T1000 (cell line): ENCODE measurements around the gene MBOAT2.

ENCODE experiments used
- DNase-seq: peaks from one replicate; lab custom pipeline; 2025; ENCODE audit warnings: mixed read lengths; lab: John Stamatoyannopoulos, UW

The MBOAT2 gene

GRCh38 chr2:8858910-8859309 lies 144.6 kb downstream of the MBOAT2 start:
- DNase-seq, result no peak

- no peak for DNase-seq
These were observed 145.2 kb downstream of the MBOAT2 start for GRCh38 chr2:8858264-8858663.

GRCh38 chr2:8857709-8858108 lies 145.8 kb downstream of the MBOAT2 start:
- no peak for DNase-seq

GRCh38 chr2:8856176-8856575 lies 147.3 kb downstream of the MBOAT2 start:
- no peak for DNase-seq

- DNase-seq, result no peak
These were observed 148.5 kb downstream of the MBOAT2 start for GRCh38 chr2:8855010-8855409.

GRCh38 chr2:8853426-8853825 lies 150.1 kb downstream of the MBOAT2 start:
- no peak for DNase-seq

- DNase-seq, result no peak
These were observed 151.5 kb downstream of the MBOAT2 start for GRCh38 chr2:8851811-8852560.

GRCh38 chr2:8850845-8851487 lies 152.5 kb downstream of the MBOAT2 start:
- no peak for DNase-seq

GRCh38 chr2:8849327-8849726 lies 154.2 kb downstream of the MBOAT2 start:
- no peak for DNase-seq

GRCh38 chr2:8848328-8849100 lies 155.0 kb downstream of the MBOAT2 start:
- no peak for DNase-seq

GRCh38 chr2:8847400-8847799 lies 156.1 kb downstream of the MBOAT2 start:
- no peak for DNase-seq

GRCh38 chr2:8841932-8842331 lies 161.6 kb downstream of the MBOAT2 start:
- DNase-seq, result no peak

- no peak for DNase-seq
These were observed 162.9 kb downstream of the MBOAT2 start for GRCh38 chr2:8840475-8841091.

- no peak for DNase-seq
These were observed 164.1 kb downstream of the MBOAT2 start for GRCh38 chr2:8839189-8839965.

GRCh38 chr2:8837795-8838140 lies 165.7 kb downstream of the MBOAT2 start:
- DNase-seq, result no peak

GRCh38 chr2:8836971-8837794 lies 166.3 kb downstream of the MBOAT2 start, which contains the start of gene KIDINS220:
Gene KIDINS220, minus strand, starts transcription at chr2:8837613. Its CDS starts 10,520 bp downstream, at chr2:8827093.
- peak; percentile 76 for DNase-seq

- no peak for DNase-seq
These were observed 168.2 kb downstream of the MBOAT2 start for GRCh38 chr2:8835279-8835678.

GRCh38 chr2:8833853-8834252 lies 169.6 kb downstream of the MBOAT2 start:
- DNase-seq, result no peak

GRCh38 chr2:8831516-8831915 lies 172.0 kb downstream of the MBOAT2 start:
- no peak for DNase-seq

- no peak for DNase-seq
These were observed 175.8 kb downstream of the MBOAT2 start for GRCh38 chr2:8827729-8828128.

- DNase-seq, result no peak
These were observed 181.3 kb downstream of the MBOAT2 start for GRCh38 chr2:8822218-8822617.
